GM18505 (cell line): ENCODE results near the gene ELAVL2.

ENCODE experiments used
- ATAC-seq: cut with Tn5 transposase; IDR thresholded peaks from one replicate; pipeline ENCODE4 v1.9.1; 2021; ENCODE audit not compliant: unreplicated experiment
- POLR2A ChIP-seq: IDR thresholded peaks from 4 replicates; pipeline ENCODE4 v1.6.1; 2011; ENCODE audit warnings: borderline replicate concordance; ENCODE audit not compliant: insufficient read depth, insufficient read length; ENCODE audit errors: extremely low read depth

ELAVL2 gene

GRCh38 chr9:23801523-23801922, 24.5 kb downstream of the ELAVL2 start:
- no peak for ATAC-seq
- no peak for TF ChIP-seq POLR2A

- no peak for ATAC-seq
- no peak for TF ChIP-seq POLR2A
Observed at GRCh38 chr9:23799521-23799920, 26.5 kb downstream of the ELAVL2 start.

- TF ChIP-seq POLR2A: no peak
- ATAC-seq: no peak
Observed at GRCh38 chr9:23798325-23798724, 27.7 kb downstream of the ELAVL2 start.

- ATAC-seq: no peak
- TF ChIP-seq POLR2A: no peak
Observed at GRCh38 chr9:23796209-23796608, 29.8 kb downstream of the ELAVL2 start.

GRCh38 chr9:23790351-23791260, 35.4 kb downstream of the ELAVL2 start:
- TF ChIP-seq POLR2A: no peak
- no peak for ATAC-seq

GRCh38 chr9:23789529-23790254, 36.3 kb downstream of the ELAVL2 start:
- no peak for TF ChIP-seq POLR2A
- ATAC-seq: no peak

- ATAC-seq: no peak
- no peak for TF ChIP-seq POLR2A
Observed at GRCh38 chr9:23784962-23785361, 41.1 kb downstream of the ELAVL2 start.

- no peak for ATAC-seq
- no peak for TF ChIP-seq POLR2A
Observed at GRCh38 chr9:23783509-23783908, 42.5 kb downstream of the ELAVL2 start.

- ATAC-seq: no peak
- TF ChIP-seq POLR2A: no peak
Observed at GRCh38 chr9:23779220-23779619, 46.8 kb downstream of the ELAVL2 start.

GRCh38 chr9:23777328-23777727, 48.7 kb downstream of the ELAVL2 start:
- no peak for ATAC-seq
- no peak for TF ChIP-seq POLR2A

GRCh38 chr9:23775549-23775948, 50.5 kb downstream of the ELAVL2 start:
- ATAC-seq: no peak
- no peak for TF ChIP-seq POLR2A

- no peak for ATAC-seq
- no peak for TF ChIP-seq POLR2A
Observed at GRCh38 chr9:23774266-23774665, 51.8 kb downstream of the ELAVL2 start.

GRCh38 chr9:23772385-23772783, 53.7 kb downstream of the ELAVL2 start:
- no peak for ATAC-seq
- no peak for TF ChIP-seq POLR2A
